ENCODE results near the gene DVL1.

DNA sequence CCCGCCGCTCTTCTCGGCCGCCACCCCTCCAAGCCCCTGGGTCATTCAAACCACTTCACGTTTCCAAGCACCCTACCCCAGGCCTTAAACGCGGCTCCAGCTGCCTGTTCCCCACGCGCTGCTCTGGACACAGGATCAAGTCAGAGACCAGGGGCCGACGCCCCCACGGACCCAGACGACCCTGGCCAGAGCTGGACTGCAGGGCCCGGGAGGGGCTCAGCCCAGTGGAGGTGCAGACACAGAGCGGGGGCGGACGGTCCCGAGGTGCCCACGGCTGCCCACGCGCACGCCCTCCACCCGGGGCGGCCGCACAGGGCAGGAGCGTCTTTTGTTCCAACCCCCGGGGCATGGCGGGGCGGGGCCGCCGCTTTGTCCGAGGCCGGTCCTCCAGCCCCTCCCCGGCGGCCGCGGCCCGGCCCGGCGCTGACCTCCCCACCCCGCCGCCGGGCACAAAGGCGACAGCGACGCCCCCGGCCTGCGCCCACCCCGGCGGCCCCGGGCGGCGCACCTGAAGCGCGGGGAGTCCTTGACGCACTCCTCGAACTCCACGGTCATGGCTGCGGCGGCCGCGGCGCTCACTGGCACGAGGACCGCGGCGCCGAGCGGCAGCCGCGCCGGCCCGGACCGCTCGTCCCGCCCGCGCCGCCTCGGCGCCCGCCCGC is 41.8 kb downstream of the DVL1 start:
- TF ChIP-seq POLR2AphosphoS5 (IDR thresholded peaks at IDR 0.05) = no peak
- TF ChIP-seq, protein P1, sequence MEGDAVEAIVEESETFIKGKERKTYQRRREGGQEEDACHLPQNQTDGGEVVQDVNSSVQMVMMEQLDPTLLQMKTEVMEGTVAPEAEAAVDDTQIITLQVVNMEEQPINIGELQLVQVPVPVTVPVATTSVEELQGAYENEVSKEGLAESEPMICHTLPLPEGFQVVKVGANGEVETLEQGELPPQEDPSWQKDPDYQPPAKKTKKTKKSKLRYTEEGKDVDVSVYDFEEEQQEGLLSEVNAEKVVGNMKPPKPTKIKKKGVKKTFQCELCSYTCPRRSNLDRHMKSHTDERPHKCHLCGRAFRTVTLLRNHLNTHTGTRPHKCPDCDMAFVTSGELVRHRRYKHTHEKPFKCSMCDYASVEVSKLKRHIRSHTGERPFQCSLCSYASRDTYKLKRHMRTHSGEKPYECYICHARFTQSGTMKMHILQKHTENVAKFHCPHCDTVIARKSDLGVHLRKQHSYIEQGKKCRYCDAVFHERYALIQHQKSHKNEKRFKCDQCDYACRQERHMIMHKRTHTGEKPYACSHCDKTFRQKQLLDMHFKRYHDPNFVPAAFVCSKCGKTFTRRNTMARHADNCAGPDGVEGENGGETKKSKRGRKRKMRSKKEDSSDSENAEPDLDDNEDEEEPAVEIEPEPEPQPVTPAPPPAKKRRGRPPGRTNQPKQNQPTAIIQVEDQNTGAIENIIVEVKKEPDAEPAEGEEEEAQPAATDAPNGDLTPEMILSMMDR (IDR thresholded peaks at IDR 0.05) = no peak
- no peak for TF ChIP-seq POLR2A (IDR thresholded peaks at IDR 0.05)
